H9 (cell line): ENCODE data around the gene TYSND1. TPM values are rescaled to one million over a fixed set of nuclear protein-coding genes. Genes with fewer than 3 reads are reported as not detected.
"Not testable (repeated sequence)": the region's sequence is repeated elsewhere in the genome, so short reads cannot be mapped to it uniquely, and the experiment has no call there.

Experiments
- DNase-seq: peaks from one replicate; pipeline ENCODE4 v3.0.0-alpha.2; 2017
- H2AFZ ChIP-seq: one replicate; pipeline ENCODE4 v1.6.1; 2013; ENCODE audit warnings: mild to moderate bottlenecking, low read length, control low read depth, moderate library complexity
- H2AK5ac ChIP-seq: 2 replicates; pipeline ENCODE4 v1.6.1; 2013; ENCODE audit warnings: low read length, control low read depth, mixed read lengths; ENCODE audit not compliant: insufficient read length
- H2BK120ac ChIP-seq: one replicate; pipeline ENCODE4 v1.6.1; 2013; ENCODE audit warnings: low read depth, mild to moderate bottlenecking, low read length, control low read depth, inconsistent platforms; ENCODE audit not compliant: poor library complexity, severe bottlenecking
- H2BK12ac ChIP-seq: 2 replicates; pipeline ENCODE4 v1.6.1; 2013; ENCODE audit warnings: low read length, control low read depth, mixed read lengths, low read depth; ENCODE audit not compliant: insufficient read length
- H2BK15ac ChIP-seq: 2 replicates; pipeline ENCODE4 v1.6.1; 2013; ENCODE audit warnings: low read depth, low read length, control low read depth
- H2BK20ac ChIP-seq: one replicate; pipeline ENCODE4 v1.6.1; 2013; ENCODE audit warnings: low read depth, mild to moderate bottlenecking, low read length, control low read depth, inconsistent platforms; ENCODE audit not compliant: poor library complexity, severe bottlenecking
- H2BK5ac ChIP-seq: 2 replicates; pipeline ENCODE4 v1.6.1; 2013; ENCODE audit warnings: low read length, control low read depth, mixed read lengths; ENCODE audit not compliant: insufficient read length
- H3K14ac ChIP-seq: 2 replicates; pipeline ENCODE4 v1.6.1; 2013; ENCODE audit warnings: low read length, control low read depth; ENCODE audit not compliant: insufficient read depth
- H3K18ac ChIP-seq: 2 replicates; pipeline ENCODE4 v1.6.1; 2013; ENCODE audit warnings: low read depth, mild to moderate bottlenecking, mixed read lengths, low read length, control low read depth; ENCODE audit not compliant: insufficient read length
- H3K23ac ChIP-seq: 2 replicates; pipeline ENCODE4 v1.6.1; 2013; ENCODE audit warnings: low read length, control low read depth, mixed read lengths, low read depth; ENCODE audit not compliant: insufficient read length
- H3K23me2 ChIP-seq: 2 replicates; pipeline ENCODE4 v1.6.1; 2013; ENCODE audit warnings: low read depth, mild to moderate bottlenecking, mixed read lengths, low read length, control low read depth; ENCODE audit not compliant: insufficient read length, poor library complexity, severe bottlenecking
- H3K27ac ChIP-seq: 2 replicates; pipeline ENCODE4 v1.5.1; 2013; ENCODE audit warnings: low read length, control low read depth, mixed read lengths, low read depth; ENCODE audit not compliant: insufficient read length
- H3K27me3 ChIP-seq: 2 replicates; pipeline ENCODE4 v1.6.1; 2013; ENCODE audit warnings: low read length, control low read depth, inconsistent platforms; ENCODE audit not compliant: insufficient read depth
- H3K4ac ChIP-seq: 2 replicates; pipeline ENCODE4 v1.6.1; 2013; ENCODE audit warnings: low read depth, mild to moderate bottlenecking, control low read depth, inconsistent platforms, low read length, moderate library complexity
- H3K4me1 ChIP-seq: 2 replicates; pipeline ENCODE4 v1.6.1; 2013; ENCODE audit warnings: low read length, control low read depth, inconsistent platforms; ENCODE audit not compliant: insufficient read depth
- H3K4me2 ChIP-seq: 2 replicates; pipeline ENCODE4 v1.6.1; 2013; ENCODE audit warnings: low read length, control low read depth, mixed read lengths; ENCODE audit not compliant: insufficient read length, insufficient read depth
- H3K56ac ChIP-seq: 2 replicates; pipeline ENCODE4 v1.6.1; 2013; ENCODE audit warnings: low read depth, mild to moderate bottlenecking, mixed read lengths, low read length, control low read depth; ENCODE audit not compliant: insufficient read length
- H3K79me1 ChIP-seq: 2 replicates; pipeline ENCODE4 v1.6.1; 2013; ENCODE audit warnings: low read depth, mild to moderate bottlenecking, moderate library complexity, low read length, control low read depth, inconsistent platforms; ENCODE audit not compliant: insufficient read depth, poor library complexity, severe bottlenecking
- H3K79me2 ChIP-seq: 2 replicates; pipeline ENCODE4 v1.6.1; 2013; ENCODE audit warnings: low read length, control low read depth, inconsistent platforms; ENCODE audit not compliant: insufficient read depth
- H3K9ac ChIP-seq: 2 replicates; pipeline ENCODE4 v1.6.1; 2013; ENCODE audit warnings: low read length, control low read depth, mixed read lengths; ENCODE audit not compliant: insufficient read length; ENCODE audit errors: extremely low read depth
- H3K9me3 ChIP-seq: one replicate; pipeline ENCODE4 v1.6.1; 2013; ENCODE audit warnings: low read depth, low read length, inconsistent platforms; ENCODE audit not compliant: control insufficient read depth
- H3T11ph ChIP-seq: one replicate; pipeline ENCODE4 v1.6.1; 2013; ENCODE audit warnings: mild to moderate bottlenecking, low read length, control low read depth, inconsistent platforms
- H4K20me1 ChIP-seq: one replicate; pipeline ENCODE4 v1.6.1; 2013; ENCODE audit not compliant: control insufficient read depth, insufficient read length, insufficient read depth
- H4K5ac ChIP-seq: 2 replicates; pipeline ENCODE4 v1.6.1; 2013; ENCODE audit warnings: low read depth, mild to moderate bottlenecking, mixed read lengths, low read length, control low read depth; ENCODE audit not compliant: insufficient read length
- H4K8ac ChIP-seq: replicated peaks from 2 replicates; pipeline ENCODE4 v1.6.1; 2013; ENCODE audit warnings: low read length, control low read depth, mixed read lengths, low read depth; ENCODE audit not compliant: insufficient read length
- H4K91ac ChIP-seq: 2 replicates; pipeline ENCODE4 v1.6.1; 2013; ENCODE audit warnings: low read depth, mild to moderate bottlenecking, moderate library complexity, mixed read lengths, low read length, control low read depth; ENCODE audit not compliant: insufficient read length
- H3K27ac Mint-ChIP-seq, 3 experiments: 2 replicates in 2 of 3; 3 replicates in 1 of 3; pipeline ENCODE4 v1.8.0; 2020 to 2021; ENCODE audit warnings: mixed read lengths in 3 of 3, mild to moderate bottlenecking in 1 of 3, moderate library complexity in 1 of 3
- H3K27me3 Mint-ChIP-seq: 2 replicates; pipeline ENCODE4 v1.8.0; 2021; ENCODE audit warnings: low read depth, mild to moderate bottlenecking, moderate library complexity, mixed read lengths
- H3K36me3 Mint-ChIP-seq, 3 experiments: 2 replicates in 2 of 3; 3 replicates in 1 of 3; pipeline ENCODE4 v1.8.0; 2020 to 2021; ENCODE audit warnings: low read depth in 3 of 3, mixed read lengths in 3 of 3; ENCODE audit not compliant: insufficient read depth in 1 of 3
- H3K4me1 Mint-ChIP-seq, 2 experiments: 2 replicates each; pipeline ENCODE4 v1.8.0; 2020; ENCODE audit warnings: mixed read lengths in 2 of 2
- H3K4me3 Mint-ChIP-seq, 2 experiments: 2 replicates in 1 of 2; 3 replicates in 1 of 2; pipeline ENCODE4 v1.8.0; 2020 to 2021; ENCODE audit warnings: mild to moderate bottlenecking in 2 of 2, mixed read lengths in 2 of 2, moderate library complexity in 1 of 2
- H3K9me3 Mint-ChIP-seq, 2 experiments: 2 replicates in 1 of 2; 3 replicates in 1 of 2; pipeline ENCODE4 v1.8.0; 2020; ENCODE audit warnings: mild to moderate bottlenecking in 2 of 2, mixed read lengths in 2 of 2, moderate library complexity in 1 of 2
- CTCF ChIP-seq: fragments of 200-600 bp; sonication (generic); conservative IDR thresholded peaks from 3 replicates; pipeline ENCODE4 v1.8.0; 2021; ENCODE audit warnings: antibody characterized with exemption, mild to moderate bottlenecking
- WGBS: extraction: QIAGEN DNeasy Blood & Tissue Kit; methylation state at CpG from one replicate; pipeline ENCODE4 v1.1.7; 2013; ENCODE audit warnings: missing lambda C conversion rate, low lambda C conversion rate, mixed read lengths; ENCODE audit not compliant: insufficient read length; ENCODE audit errors: extremely low coverage; 5-methylcytosine and 5-hydroxymethylcytosine counted together
- total RNA-seq: library from RNA; stranded (reverse); gene quantifications from 2 replicates; pipeline ENCODE4 v1.2.1, GENCODE V29; 2021

The TYSND1 gene
- total RNA-seq, 1 experiment from 2014 or later, result 12.8 TPM

GRCh38 chr10:70183304-70183703 lies 36.8 kb upstream of the TYSND1 start:
- Mint-ChIP-seq H3K4me1 (no peaks in the 10 kb centered on the region), H3K9me3 (peaks cover 6 to 9% of the 10 kb centered on the region in 2 experiments; a peak in 3 of 5 replicates), H3K4me3 (no peak overlapping the region), H3K36me3 (no peaks in the 10 kb centered on the region; a peak in 1 of 7 replicates), H3K27me3 (peaks cover 38% of the 10 kb centered on the region), H3K27ac (no peak overlapping the region)
- Histone ChIP-seq H4K91ac (no peak overlapping the region), H3K79me1 (no peaks in the 10 kb centered on the region), H3K9ac (no peak overlapping the region), H2AK5ac (no peak overlapping the region), H3K4me2 (no peak overlapping the region), H3K27ac (no peak overlapping the region), H2BK120ac (no peak overlapping the region), H4K5ac (no peak overlapping the region), H3K79me2 (no peaks in the 10 kb centered on the region), H2BK5ac (no peak overlapping the region), H3K23me2 (no peaks in the 10 kb centered on the region), H3K27me3 (no peaks in the 10 kb centered on the region), H3K14ac (no peak overlapping the region), H2BK15ac (no peak overlapping the region), H3K56ac (no peak overlapping the region), H2BK20ac (no peak overlapping the region), H3K23ac (no peak overlapping the region), H3K4ac (no peak overlapping the region), H3K18ac (no peak overlapping the region), H3K9me3 (no peaks in the 10 kb centered on the region), H3T11ph (no peak overlapping the region), H2AFZ (no peak overlapping the region), H4K8ac (no peak overlapping the region), H2BK12ac (no peak overlapping the region), H4K20me1 (no peaks in the 10 kb centered on the region), H3K4me1 (no peaks in the 10 kb centered on the region)
- TF ChIP-seq CTCF, result no peak
- WGBS, result no CpG with 5 or more reads among the region's 2 CpGs
- DNase-seq, result no peak

GRCh38 chr10:70179209-70179608 lies 32.7 kb upstream of the TYSND1 start:
- not testable (repeated sequence) for H3K27ac ChIP-seq, H2AK5ac ChIP-seq, H3K4me1 ChIP-seq, H3K9ac ChIP-seq, H2BK5ac ChIP-seq, H4K5ac ChIP-seq, H2BK15ac ChIP-seq, H2BK20ac ChIP-seq, H3K23me2 ChIP-seq, H3K36me3 Mint-ChIP-seq, H3K9me3 ChIP-seq, H2AFZ ChIP-seq, H2BK120ac ChIP-seq, H3K4ac ChIP-seq, H3K27ac Mint-ChIP-seq, H4K91ac ChIP-seq, H3K23ac ChIP-seq, H3T11ph ChIP-seq, H3K79me1 ChIP-seq, H3K4me1 Mint-ChIP-seq, H3K14ac ChIP-seq, H3K56ac ChIP-seq, H3K4me3 Mint-ChIP-seq, H3K9me3 Mint-ChIP-seq, H3K27me3 ChIP-seq, H3K79me2 ChIP-seq, H2BK12ac ChIP-seq, H3K18ac ChIP-seq, H4K20me1 ChIP-seq, DNase-seq, H3K4me2 ChIP-seq, H4K8ac ChIP-seq
- no CpG with 5 or more reads among the region's 8 CpGs for WGBS
- H3K27me3 Mint-ChIP-seq, result peaks cover 20% of the 10 kb centered on the region
